Mucosa of rectum (tissue), 2 donors: ENCODE measurements around the gene CCNB2.
A peak's percentile ranks its signal among the peaks of the same experiment; 100 is the strongest.
"Not testable (repeated sequence)": the region's sequence is repeated elsewhere in the genome, so short reads cannot be mapped to it uniquely, and the experiment has no call there.

Source experiments
- H3K27ac ChIP-seq, 2 donors: one replicate each; pipeline ENCODE4 v1.7.0; 2013; ENCODE audit warnings: inconsistent platforms in 2 of 2, low read depth in 2 of 2, low read length in 2 of 2
- H3K27me3 ChIP-seq, 2 donors: one replicate each; pipeline ENCODE4 v1.7.0; 2013; ENCODE audit warnings: low read length in 2 of 2; ENCODE audit not compliant: control insufficient read depth in 2 of 2, insufficient read depth in 2 of 2
- H3K36me3 ChIP-seq, 2 donors: one replicate each; pipeline ENCODE4 v1.7.0; 2013; ENCODE audit warnings: low read length in 2 of 2; ENCODE audit not compliant: control insufficient read depth in 2 of 2, insufficient read depth in 2 of 2
- H3K4me1 ChIP-seq, 2 donors: one replicate each; pipeline ENCODE4 v1.7.0; 2013; ENCODE audit warnings: low read length in 2 of 2, mild to moderate bottlenecking in 1 of 2; ENCODE audit not compliant: control insufficient read depth in 2 of 2, insufficient read depth in 2 of 2
- H3K4me3 ChIP-seq, 2 donors: one replicate each; pipeline ENCODE4 v1.7.0; 2013; ENCODE audit warnings: low read length in 2 of 2
- H3K9ac ChIP-seq, 2 donors: one replicate each; pipeline ENCODE4 v1.7.0; 2013; ENCODE audit warnings: low read length in 2 of 2, low read depth in 1 of 2, mild to moderate bottlenecking in 1 of 2
- H3K9me3 ChIP-seq, 2 donors: one replicate each; pipeline ENCODE4 v1.7.0; 2013; ENCODE audit warnings: low read length in 2 of 2; ENCODE audit not compliant: control insufficient read depth in 2 of 2
- donor health status: healthy.
- donor health status: Normal muscosa, but diverticular disease.

The CCNB2 gene

GRCh38 chr15:59162080-59162479 lies 57.1 kb downstream of the CCNB2 start:
- H3K9me3 ChIP-seq, H3K9ac ChIP-seq, H3K27ac ChIP-seq, H3K4me1 ChIP-seq, H3K27me3 ChIP-seq, H3K4me3 ChIP-seq: not testable (repeated sequence)
- H3K36me3 ChIP-seq: peaks cover 50 to 58% of the 10 kb centered on the region in 2 donors

GRCh38 chr15:59165726-59166125 lies 60.8 kb downstream of the CCNB2 start:
- Histone ChIP-seq H3K36me3 (peaks cover 27 to 41% of the 10 kb centered on the region in 2 donors), H3K27me3 (no peaks in the 10 kb centered on the region), H3K9me3 (no peaks in the 10 kb centered on the region), H3K4me1 (peaks cover 0 to 6% of the 10 kb centered on the region in 2 donors), H3K4me3 (no peak overlapping the region), H3K9ac (no peak overlapping the region), H3K27ac (no peak overlapping the region)

GRCh38 chr15:59166166-59166565 lies 61.2 kb downstream of the CCNB2 start:
- Histone ChIP-seq H3K27ac (no peak overlapping the region), H3K9ac (no peak overlapping the region), H3K9me3 (no peaks in the 10 kb centered on the region), H3K4me1 (peaks cover 0 to 6% of the 10 kb centered on the region in 2 donors), H3K36me3 (peaks cover 23 to 42% of the 10 kb centered on the region in 2 donors), H3K27me3 (no peaks in the 10 kb centered on the region), H3K4me3 (no peak overlapping the region)

- Histone ChIP-seq H3K9ac (no peak overlapping the region), H3K4me3 (no peak overlapping the region), H3K27me3 (no peaks in the 10 kb centered on the region), H3K4me1 (peaks cover 0 to 6% of the 10 kb centered on the region in 2 donors), H3K9me3 (no peaks in the 10 kb centered on the region), H3K27ac (no peak overlapping the region), H3K36me3 (peaks cover 20 to 43% of the 10 kb centered on the region in 2 donors)
Measured at GRCh38 chr15:59166601-59167265, 61.8 kb downstream of the CCNB2 start.

- Histone ChIP-seq H3K27me3 (no peaks in the 10 kb centered on the region), H3K27ac (no peak overlapping the region), H3K9me3 (no peaks in the 10 kb centered on the region), H3K36me3 (peaks cover 24 to 37% of the 10 kb centered on the region in 2 donors), H3K4me3 (no peak overlapping the region), H3K9ac (no peak overlapping the region), H3K4me1 (peaks cover 0 to 6% of the 10 kb centered on the region in 2 donors)
Measured at GRCh38 chr15:59168536-59168935, 63.6 kb downstream of the CCNB2 start.

GRCh38 chr15:59169251-59169708 lies 64.3 kb downstream of the CCNB2 start:
- peak overlapping the region in 1 of 2 donors; percentile 53 for H3K27ac ChIP-seq
- no peaks in the 10 kb centered on the region for H3K9me3 ChIP-seq
- peaks cover 0 to 6% of the 10 kb centered on the region in 2 donors for H3K4me1 ChIP-seq
- H3K4me3 ChIP-seq: no peak overlapping the region
- H3K36me3 ChIP-seq: peaks cover 24 to 44% of the 10 kb centered on the region in 2 donors
- no peaks in the 10 kb centered on the region for H3K27me3 ChIP-seq
- H3K9ac ChIP-seq: no peak overlapping the region

GRCh38 chr15:59170295-59171066 lies 65.5 kb downstream of the CCNB2 start:
- H3K4me1 ChIP-seq: peaks cover 5 to 10% of the 10 kb centered on the region in 2 donors
- no peak overlapping the region for H3K9ac ChIP-seq
- H3K4me3 ChIP-seq: no peak overlapping the region
- no peaks in the 10 kb centered on the region for H3K9me3 ChIP-seq
- H3K36me3 ChIP-seq: peaks cover 18 to 39% of the 10 kb centered on the region in 2 donors
- no peaks in the 10 kb centered on the region for H3K27me3 ChIP-seq
- peak overlapping the region in 1 of 2 donors; percentile 53 for H3K27ac ChIP-seq

- Histone ChIP-seq H3K4me3 (no peak overlapping the region), H3K4me1 (peaks cover 7 to 10% of the 10 kb centered on the region in 2 donors), H3K36me3 (peaks cover 18 to 37% of the 10 kb centered on the region in 2 donors), H3K27ac (no peak overlapping the region), H3K27me3 (no peaks in the 10 kb centered on the region), H3K9ac (no peak overlapping the region), H3K9me3 (no peaks in the 10 kb centered on the region)
Measured at GRCh38 chr15:59171067-59171397, 66.1 kb downstream of the CCNB2 start.

- Histone ChIP-seq H3K9me3 (no peaks in the 10 kb centered on the region), H3K27ac (no peak overlapping the region), H3K9ac (no peak overlapping the region), H3K27me3 (no peaks in the 10 kb centered on the region), H3K36me3 (peaks cover 18 to 31% of the 10 kb centered on the region in 2 donors), H3K4me3 (no peak overlapping the region), H3K4me1 (peaks cover 7 to 10% of the 10 kb centered on the region in 2 donors)
Measured at GRCh38 chr15:59172289-59172901, 67.4 kb downstream of the CCNB2 start.

- Histone ChIP-seq H3K27ac (no peak overlapping the region), H3K4me3 (no peak overlapping the region), H3K9me3 (no peaks in the 10 kb centered on the region), H3K4me1 (peaks cover 7 to 10% of the 10 kb centered on the region in 2 donors), H3K27me3 (no peaks in the 10 kb centered on the region), H3K36me3 (peaks cover 25 to 35% of the 10 kb centered on the region in 2 donors), H3K9ac (no peak overlapping the region)
Measured at GRCh38 chr15:59173194-59173593, 68.2 kb downstream of the CCNB2 start.
